ENCODE data around the gene HIGD2A.

GRCh38 chr5:176420086-176420485 lies 31.5 kb downstream of the HIGD2A start:
- TF ChIP-seq EZH2 (IDR thresholded peaks at IDR 0.05) (no peak), POLR2AphosphoS5 (IDR thresholded peaks at IDR 0.05; ENCODE audit: borderline replicate concordance, low read depth, low read length) (no peak), FOXP2 (optimal IDR thresholded peaks at IDR 0.05; ENCODE audit: control extremely low read depth, extremely low read length, insufficient read depth) (no peak)
